Measurements from ENCODE around the gene TP53TG5.

Gene TP53TG5

GRCh38 chr20:45378191-45378590 lies at the start of gene TP53TG5:
Gene TP53TG5, minus strand, starts transcription at chr20:45378325. Its CDS starts 89 bp downstream, at chr20:45378236.
- no peak for DNase-seq (ENCODE audit: low read depth, low spot score)
- H3K27ac ChIP-seq = no peak within 1 kb of the TSS

- DNase-seq (ENCODE audit: low read depth, low spot score) = no peak
- H3K27ac ChIP-seq = no peak overlapping the region
These were observed 49.4 kb upstream of the TP53TG5 start for GRCh38 chr20:45427236-45428149.

GRCh38 chr20:45426320-45427016 lies 48.3 kb upstream of the TP53TG5 start:
- no peak overlapping the region for H3K27ac ChIP-seq
- no peak for DNase-seq (ENCODE audit: low read depth, low spot score)

DNA sequence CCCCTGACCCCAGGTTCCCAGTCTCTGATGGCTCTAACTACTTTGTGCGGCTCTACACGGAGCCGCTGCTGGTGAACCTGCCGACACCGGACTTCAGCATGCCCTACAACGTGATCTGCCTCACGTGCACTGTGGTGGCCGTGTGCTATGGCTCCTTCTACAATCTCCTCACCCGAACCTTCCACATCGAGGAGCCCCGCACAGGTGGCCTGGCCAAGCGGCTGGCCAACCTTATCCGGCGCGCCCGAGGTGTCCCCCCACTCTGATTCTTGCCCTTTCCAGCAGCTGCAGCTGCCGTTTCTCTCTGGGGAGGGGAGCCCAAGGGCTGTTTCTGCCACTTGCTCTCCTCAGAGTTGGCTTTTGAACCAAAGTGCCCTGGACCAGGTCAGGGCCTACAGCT lies 47.4 kb upstream of the TP53TG5 start:
- H3K27ac ChIP-seq = no peak overlapping the region
- DNase-seq (ENCODE audit: low read depth, low spot score) = no peak

GRCh38 chr20:45423700-45424099 lies 45.6 kb upstream of the TP53TG5 start:
- no peak overlapping the region for H3K27ac ChIP-seq
- DNase-seq (ENCODE audit: low read depth, low spot score) = no peak

DNA sequence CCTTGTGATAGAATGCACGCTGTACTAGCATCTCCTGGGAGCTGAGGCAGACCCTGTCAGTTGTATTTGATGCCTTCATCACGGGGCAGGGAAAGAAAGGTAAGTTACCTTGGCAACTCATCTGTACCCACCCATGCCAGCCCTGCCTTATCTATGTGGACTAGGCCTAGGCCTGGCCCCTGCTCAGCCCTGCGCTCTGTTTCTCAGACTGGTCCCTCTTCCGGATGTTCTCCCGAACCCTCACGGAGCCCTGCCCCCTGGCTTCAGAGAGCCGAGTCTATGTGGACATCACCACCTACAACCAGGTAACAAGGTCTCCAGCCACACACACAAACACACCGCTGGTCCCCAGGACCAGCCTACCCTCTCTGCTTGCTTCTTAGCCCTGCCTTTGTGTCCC lies 42.0 kb upstream of the TP53TG5 start:
- DNase-seq (ENCODE audit: low read depth, low spot score) = no peak
- H3K27ac ChIP-seq = peak overlapping the region; percentile 77

- peak; percentile 98 for DNase-seq (ENCODE audit: low read depth, low spot score)
- peak overlapping the region; percentile 77 for H3K27ac ChIP-seq
These were observed 41.3 kb upstream of the TP53TG5 start for GRCh38 chr20:45419188-45420091.

DNA sequence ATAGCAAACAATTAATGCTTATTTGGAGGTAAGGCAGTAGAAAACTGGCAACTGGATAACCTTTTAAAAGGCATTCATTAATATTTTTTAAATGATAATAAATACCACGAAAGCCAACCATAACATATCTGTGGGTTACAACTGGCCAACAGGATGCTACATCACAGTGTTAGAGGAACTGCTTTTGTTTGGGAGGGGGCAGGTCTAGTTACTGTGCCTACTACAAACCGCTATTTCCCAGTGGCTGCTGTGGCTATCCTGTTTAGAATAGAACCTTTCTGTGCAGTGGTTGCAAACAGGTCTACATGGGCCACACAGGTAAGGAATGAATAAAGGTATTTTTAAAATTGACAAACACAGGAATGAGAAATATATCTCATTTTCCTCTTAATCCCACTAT lies 38.8 kb upstream of the TP53TG5 start:
- H3K27ac ChIP-seq = no peak overlapping the region
- no peak for DNase-seq (ENCODE audit: low read depth, low spot score)

- peak within 1 kb of the TSS; percentile 54 for H3K27ac ChIP-seq
- DNase-seq (ENCODE audit: low read depth, low spot score) = no peak
These were observed 37.9 kb upstream of the TP53TG5 start, which contains the start of gene PIGT for GRCh38 chr20:45415822-45416637. Gene PIGT, plus strand, starts transcription at chr20:45416141. Its CDS starts 16 bp downstream, at chr20:45416157.

- no peak for DNase-seq (ENCODE audit: low read depth, low spot score)
- H3K27ac ChIP-seq = no peak overlapping the region
These were observed 35.4 kb upstream of the TP53TG5 start for GRCh38 chr20:45413479-45413878.

- no peak for DNase-seq (ENCODE audit: low read depth, low spot score)
- H3K27ac ChIP-seq = no peak overlapping the region
These were observed 34.5 kb upstream of the TP53TG5 start for GRCh38 chr20:45412653-45413052.

DNA sequence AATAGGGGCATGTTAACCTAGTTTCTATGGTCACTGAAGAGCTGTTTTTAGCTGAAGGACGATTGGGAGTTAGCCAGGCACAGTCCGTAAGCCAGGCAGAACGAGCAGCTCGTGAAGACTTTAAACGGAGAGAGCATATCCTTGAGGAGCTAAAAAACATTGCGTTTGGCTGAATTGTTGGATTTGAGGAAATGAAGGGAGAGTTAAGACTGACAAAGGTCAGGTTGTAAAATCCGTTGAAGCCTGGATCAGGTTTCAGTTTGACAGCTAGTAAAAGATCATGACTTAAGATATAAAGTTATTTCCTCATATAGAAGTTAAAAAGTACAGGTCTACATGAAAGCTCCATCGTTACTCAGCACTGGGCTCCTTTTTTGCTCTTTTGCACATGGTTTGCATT lies 32.8 kb upstream of the TP53TG5 start:
- no peak for DNase-seq (ENCODE audit: low read depth, low spot score)
- no peak overlapping the region for H3K27ac ChIP-seq

DNA sequence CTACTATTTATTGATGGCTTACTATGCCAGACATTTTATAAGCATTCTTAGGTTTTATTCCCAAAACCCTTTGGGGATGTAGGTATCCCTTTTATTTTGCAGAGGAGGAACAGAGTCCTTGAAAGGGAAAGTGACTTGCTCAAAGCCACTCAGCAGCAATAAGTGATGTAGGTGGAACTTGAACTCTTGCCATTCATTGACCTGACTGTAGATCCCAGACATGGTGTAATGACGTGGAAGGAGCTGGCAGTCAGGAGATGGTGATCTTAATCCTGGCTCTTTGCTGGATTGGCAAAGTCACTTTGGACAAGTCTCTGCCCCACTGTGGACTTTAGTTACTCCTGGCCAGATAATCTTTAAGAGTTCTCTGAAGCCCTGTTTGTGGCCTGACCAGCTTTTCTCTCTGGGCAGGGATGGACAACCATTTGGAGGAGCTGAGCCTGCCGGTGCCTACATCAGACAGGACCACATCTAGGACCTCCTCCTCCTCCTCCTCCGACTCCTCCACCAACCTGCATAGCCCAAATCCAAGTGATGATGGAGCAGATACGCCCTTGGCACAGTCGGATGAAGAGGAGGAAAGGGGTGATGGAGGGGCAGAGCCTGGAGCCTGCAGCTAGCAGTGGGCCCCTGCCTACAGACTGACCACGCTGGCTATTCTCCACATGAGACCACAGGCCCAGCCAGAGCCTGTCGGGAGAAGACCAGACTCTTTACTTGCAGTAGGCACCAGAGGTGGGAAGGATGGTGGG lies 31.6 kb upstream of the TP53TG5 start:
- no peak overlapping the region for H3K27ac ChIP-seq
- no peak for DNase-seq (ENCODE audit: low read depth, low spot score)

DNA sequence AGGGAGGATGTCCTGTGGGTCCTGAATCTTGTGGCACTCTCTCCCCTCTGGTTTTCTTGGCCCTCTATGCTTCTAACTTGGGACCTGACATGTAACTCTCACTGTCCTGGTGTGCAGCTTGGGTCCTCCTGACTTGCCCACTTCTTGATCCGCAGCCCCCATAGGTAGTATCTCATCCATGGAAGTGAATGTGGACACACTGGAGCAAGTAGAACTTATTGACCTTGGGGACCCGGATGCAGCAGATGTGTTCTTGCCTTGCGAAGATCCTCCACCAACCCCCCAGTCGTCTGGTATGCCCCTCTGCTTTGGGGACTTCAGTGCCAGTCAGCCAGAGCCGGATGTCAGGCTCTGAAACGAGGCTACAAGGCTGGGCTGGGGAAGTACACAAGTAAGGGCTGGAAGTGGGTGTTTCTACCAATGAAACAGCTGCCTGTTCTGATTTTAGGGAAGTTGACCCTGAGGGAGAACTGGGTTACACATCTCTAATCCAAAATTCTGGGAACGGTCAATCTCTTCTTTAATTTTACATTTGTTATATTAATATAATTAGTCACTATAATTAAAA lies 30.6 kb upstream of the TP53TG5 start:
- no peak for DNase-seq (ENCODE audit: low read depth, low spot score)
- no peak overlapping the region for H3K27ac ChIP-seq

DNA sequence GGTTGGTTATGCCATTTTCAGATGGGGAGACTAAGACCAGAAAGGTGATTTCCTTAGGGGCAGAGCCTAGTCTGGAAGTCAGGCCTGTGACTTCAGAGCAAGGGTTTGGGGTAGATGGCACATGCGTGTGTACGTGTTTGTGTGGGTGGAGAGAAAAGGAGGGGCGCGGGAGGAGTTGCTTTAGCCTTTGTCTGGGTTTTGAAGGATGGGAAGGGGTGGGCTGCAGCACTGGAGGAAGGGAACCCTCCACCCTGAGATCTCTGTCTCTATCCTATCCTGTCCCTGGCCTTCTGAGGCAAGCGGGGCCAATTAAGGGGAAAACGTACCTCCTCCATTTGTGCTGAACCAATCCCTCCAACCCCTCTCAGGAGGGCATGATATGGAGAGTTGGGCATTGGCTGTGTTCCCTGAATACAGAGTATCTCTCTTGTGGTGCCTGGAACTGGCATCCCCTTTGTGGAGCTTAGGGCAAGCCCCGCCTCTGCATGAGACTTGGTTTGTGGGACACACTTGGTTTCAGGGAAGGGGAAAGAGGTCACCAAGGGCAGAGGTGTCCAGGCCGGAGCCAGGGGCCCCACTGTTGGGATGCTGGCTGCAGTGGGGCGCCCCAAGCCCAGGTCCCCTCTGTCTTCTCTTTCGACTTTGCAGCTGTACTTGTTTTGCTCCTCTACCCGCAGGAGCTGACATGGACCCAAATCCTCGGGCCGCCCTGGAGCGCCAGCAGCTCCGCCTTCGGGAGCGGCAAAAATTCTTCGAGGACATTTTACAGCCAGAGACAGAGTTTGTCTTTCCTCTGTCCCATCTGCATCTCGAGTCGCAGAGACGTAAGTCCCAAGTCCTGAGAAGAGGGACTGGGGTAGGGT lies 29.9 kb upstream of the TP53TG5 start, which contains the start of gene DBNDD2:
Gene DBNDD2, plus strand, starts transcription at position 507 of the 863 bp plus-strand sequence. Its CDS starts 179 bp downstream, at position 686.
- H3K27ac ChIP-seq = peak within 1 kb of the TSS; percentile 60
- no peak for DNase-seq (ENCODE audit: low read depth, low spot score)

DNA sequence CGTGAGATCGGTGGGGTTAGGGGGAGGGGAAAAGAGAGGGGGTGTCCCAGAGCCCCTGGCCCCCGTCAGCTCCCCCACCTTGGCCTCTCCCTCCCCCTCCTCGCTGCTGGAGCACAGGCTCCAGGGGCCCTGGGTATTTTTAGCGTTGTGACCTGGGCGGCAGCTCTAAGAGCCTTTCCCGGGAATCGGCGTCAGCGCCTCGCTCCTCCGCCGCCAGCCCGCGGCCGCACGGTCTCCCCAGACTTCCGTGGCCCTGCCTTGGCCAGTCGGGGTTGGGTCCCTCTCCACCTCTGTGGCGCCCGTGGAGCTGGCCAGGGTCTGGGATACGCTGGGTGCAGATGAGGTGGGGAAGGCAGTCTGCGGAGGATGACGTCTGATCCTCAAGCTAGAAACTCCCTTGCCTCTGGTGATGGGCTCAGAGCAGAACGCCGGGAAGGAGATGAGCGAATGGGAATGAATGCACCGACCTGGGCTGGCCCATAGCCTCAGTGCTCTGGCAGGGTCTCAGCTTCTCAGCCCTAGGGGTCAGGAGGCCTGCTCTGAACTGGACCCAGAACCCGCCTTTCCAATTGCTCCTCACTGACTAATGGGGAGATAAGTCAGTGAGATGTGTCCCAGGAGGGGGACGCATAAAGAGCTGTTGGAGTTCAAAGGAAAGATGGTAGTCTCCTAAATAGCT lies 29.1 kb upstream of the TP53TG5 start:
- H3K27ac ChIP-seq = peak overlapping the region; percentile 60
- no peak for DNase-seq (ENCODE audit: low read depth, low spot score)
